Endothelial cell of umbilical vein (primary cell): Measurements from ENCODE around the gene GGPS1.

Source experiments
- CTCF ChIP-seq, 2 donors: IDR thresholded peaks; 1 replicate in 1 of 2; 2 replicates in 1 of 2; pipeline ENCODE4 v1.5.1; 2011; ENCODE audit warnings: low read length in 2 of 2, mild to moderate bottlenecking in 2 of 2, moderate library complexity in 2 of 2, control low read depth in 1 of 2, inconsistent platforms in 1 of 2, low read depth in 1 of 2; ENCODE audit not compliant: insufficient read depth in 1 of 2; ENCODE audit errors: extremely low read depth in 1 of 2
- EZH2 ChIP-seq: IDR thresholded peaks from 2 replicates; pipeline ENCODE4 v1.6.1; 2012; ENCODE audit warnings: borderline replicate concordance, low read depth, mild to moderate bottlenecking, moderate library complexity, low read length, inconsistent platforms; ENCODE audit not compliant: severe bottlenecking
- FOS ChIP-seq: IDR thresholded peaks from 2 replicates; pipeline ENCODE4 v1.6.1; 2011; ENCODE audit warnings: mild to moderate bottlenecking, low read length, moderate library complexity, borderline replicate concordance; ENCODE audit not compliant: insufficient read depth
- MYC ChIP-seq: IDR thresholded peaks from one replicate; pipeline ENCODE4 v1.6.1; 2011; ENCODE audit warnings: mild to moderate bottlenecking, low read depth, low read length
- POLR2A ChIP-seq: IDR thresholded peaks from 2 replicates; pipeline ENCODE4 v1.6.1; 2012; ENCODE audit warnings: low read depth, mild to moderate bottlenecking, control low read depth, low read length

GRCh38 chr1:235319255-235319654 is 9.1 kb upstream of the GGPS1 start:
- TF ChIP-seq CTCF (IDR thresholded peaks at IDR 0.05; ENCODE audit: extremely low read depth in 1 of 2, insufficient read depth in 1 of 2, low read depth in 1 of 2, low read length in 2 of 2) (no peak), EZH2 (no peak), FOS (no peak), MYC (no peak), POLR2A (no peak)
